Coronary artery (tissue), 2 donors: ENCODE results near the gene GFRA1.

Experiments used
- DNase-seq: peaks from one replicate; pipeline ENCODE4 v3.0.0-alpha.2; 2017; ENCODE audit warnings: low spot score
- H3K27ac ChIP-seq, 2 donors: fragments of 200-600 bp; sonication (generic); one replicate each; pipeline ENCODE4 v1.5.1; 2016 to 2019
- H3K4me3 ChIP-seq: fragments of 200-600 bp; sonication (generic); 2 replicates; pipeline ENCODE4 v1.5.1; 2016; ENCODE audit warnings: mild to moderate bottlenecking, moderate library complexity
- CTCF ChIP-seq: fragments of 200-600 bp; sonication (generic); IDR thresholded peaks from one replicate; pipeline ENCODE4 v1.5.1; 2019; ENCODE audit warnings: antibody characterized with exemption

Gene GFRA1

GRCh38 chr10:116100984-116101383 lies 172.0 kb downstream of the GFRA1 start:
- Histone ChIP-seq H3K4me3 (no peak overlapping the region), H3K27ac (no peak overlapping the region)
- DNase-seq: no peak
- TF ChIP-seq CTCF: no peak

GRCh38 chr10:116099023-116099420 lies 174.0 kb downstream of the GFRA1 start:
- Histone ChIP-seq H3K4me3 (no peak overlapping the region), H3K27ac (no peak overlapping the region)
- no peak for DNase-seq
- no peak for TF ChIP-seq CTCF

GRCh38 chr10:116098411-116099022 lies 174.5 kb downstream of the GFRA1 start:
- DNase-seq: no peak
- no peak overlapping the region for H3K27ac ChIP-seq
- no peak for TF ChIP-seq CTCF
- no peak overlapping the region for H3K4me3 ChIP-seq

GRCh38 chr10:116097239-116097784 lies 175.7 kb downstream of the GFRA1 start:
- no peak for DNase-seq
- no peak for TF ChIP-seq CTCF
- Histone ChIP-seq H3K4me3 (no peak overlapping the region), H3K27ac (no peak overlapping the region)

- DNase-seq: no peak
- Histone ChIP-seq H3K4me3 (no peak overlapping the region), H3K27ac (no peak overlapping the region)
- TF ChIP-seq CTCF: no peak
Measured at GRCh38 chr10:116096526-116096925, 176.5 kb downstream of the GFRA1 start.

GRCh38 chr10:116094356-116094755 lies 178.7 kb downstream of the GFRA1 start:
- Histone ChIP-seq H3K4me3 (no peak overlapping the region), H3K27ac (no peak overlapping the region)
- TF ChIP-seq CTCF: no peak
- DNase-seq: no peak

GRCh38 chr10:116093031-116093430 lies 180.0 kb downstream of the GFRA1 start:
- Histone ChIP-seq H3K4me3 (no peak overlapping the region), H3K27ac (no peak overlapping the region)
- no peak for DNase-seq
- no peak for TF ChIP-seq CTCF
